ENCODE measurements around the gene HOXD9. TPM values are rescaled to one million over a fixed set of nuclear protein-coding genes. Genes with fewer than 3 reads are reported as not detected.

HOXD9 gene
- total and polyA plus RNA-seq, 2 donors (not counting 3 experiments of a cell fraction or from before 2014, with no cell fraction given), result 1.9 to 3.5 TPM

GRCh38 chr2:176105730-176106580 lies 16.6 kb upstream of the HOXD9 start:
- BruUV-seq (replicated peaks), result no TSS peak
- FAIRE-seq, result no peak
- dilution Hi-C loops (cut with MboI; ENCODE audit: extremely low pct_ligation_motif_present, low sequenced_read_pairs), result no loop called here
- no peaks in the 10 kb centered on the region for H3K36me3 ChIP-seq (ENCODE audit: control insufficient read depth in 2 of 2, extremely low read depth in 1 of 2, insufficient read depth in 2 of 2, low read length in 2 of 2)
- no peak for TF ChIP-seq POLR2AphosphoS5 (IDR thresholded peaks at IDR 0.05; ENCODE audit: insufficient read depth, low read depth, low read length)
- peak; percentile 52 for TF ChIP-seq EZH2 (IDR thresholded peaks at IDR 0.05; ENCODE audit: borderline replicate concordance, low read depth, low read length, severe bottlenecking)
- no peaks in the 10 kb centered on the region for H3K9me3 ChIP-seq (replicated peaks; ENCODE audit: control insufficient read depth, insufficient read depth, low read length)
- intact Hi-C loops (cut with micrococcal nuclease), result no loop called here
- no peak overlapping the region for H3K9ac ChIP-seq (replicated peaks; ENCODE audit: extremely low read depth, insufficient read depth, low read length)
- H3K27ac ChIP-seq (ENCODE audit: insufficient read depth, low read depth, low read length), result no peak overlapping the region
- no peak for DNase-seq (ENCODE audit: low read depth, low spot score)
- H3K4me2 ChIP-seq (ENCODE audit: insufficient read depth, low read length), result no peak overlapping the region
- H2AFZ ChIP-seq (ENCODE audit: low read depth, low read length), result no peak overlapping the region
- H3K79me2 ChIP-seq (ENCODE audit: control insufficient read depth, insufficient read depth, low read length), result no peaks in the 10 kb centered on the region
- H4K20me1 ChIP-seq (replicated peaks; ENCODE audit: control insufficient read depth, extremely low read depth, insufficient read depth, low read length), result no peaks in the 10 kb centered on the region
- no peaks in the 10 kb centered on the region for H3K4me1 ChIP-seq (ENCODE audit: control insufficient read depth, extremely low read depth, insufficient read depth, low read length)
- POLR2A ChIA-PET, result no interaction called here
- CTCF ChIA-PET, result interaction anchor here (1.9 kb wide), 1 partner anchor 8 kb away, joined by 7 read pairs; no protein-coding TSS in a partner anchor
- H3K27me3 ChIP-seq (ENCODE audit: control insufficient read depth in 2 of 2, insufficient read depth in 2 of 2, low read length in 2 of 2), result peaks cover 83 to 96% of the 10 kb centered on the region in 2 experiments
- H3K4me3 ChIP-seq (replicated peaks in 1 of 3; ENCODE audit: insufficient read depth in 1 of 3, low read depth in 1 of 3, low read length in 3 of 3), result no peak overlapping the region
- no peaks in the 10 kb centered on the region for H3K9me1 ChIP-seq (replicated peaks; ENCODE audit: control insufficient read depth, extremely low read depth, insufficient read depth, low read length)

GRCh38 chr2:176106581-176107539 lies 15.7 kb upstream of the HOXD9 start, which contains the start of gene HOXD11:
TSS of gene HOXD11 (plus strand) at chr2:176107280. CDS start at chr2:176107356, 76 bp downstream.
- intact Hi-C loops (cut with micrococcal nuclease), result no loop called here
- BruUV-seq (replicated peaks), result no TSS peak

More at GRCh38 chr2:176106581-176107539, 15.7 kb upstream of the HOXD9 start, which contains the start of gene HOXD11:
- no peaks in the 10 kb centered on the region for H3K9me1 ChIP-seq (replicated peaks; ENCODE audit: control insufficient read depth, extremely low read depth, insufficient read depth, low read length)
- H3K36me3 ChIP-seq (ENCODE audit: control insufficient read depth in 2 of 2, extremely low read depth in 1 of 2, insufficient read depth in 2 of 2, low read length in 2 of 2), result no peaks in the 10 kb centered on the region
- no peak within 1 kb of the TSS for H3K4me3 ChIP-seq (replicated peaks in 1 of 3; ENCODE audit: insufficient read depth in 1 of 3, low read depth in 1 of 3, low read length in 3 of 3)
- H3K27me3 ChIP-seq (ENCODE audit: control insufficient read depth in 2 of 2, insufficient read depth in 2 of 2, low read length in 2 of 2), result peaks cover 83 to 96% of the 10 kb centered on the region in 2 experiments
- DNase-seq (ENCODE audit: low read depth, low spot score) (peak; percentile 17), FAIRE-seq (no peak)
- no peak within 1 kb of the TSS for H2AFZ ChIP-seq (ENCODE audit: low read depth, low read length)
- no peak within 1 kb of the TSS for H3K9ac ChIP-seq (replicated peaks; ENCODE audit: extremely low read depth, insufficient read depth, low read length)
- ChIA-PET POLR2A (no interaction called here), CTCF (interaction anchor here (1.9 kb wide), 1 partner anchor 9 kb away, joined by 7 read pairs; no protein-coding TSS in a partner anchor)
- H3K79me2 ChIP-seq (ENCODE audit: control insufficient read depth, insufficient read depth, low read length), result no peaks in the 10 kb centered on the region
- no peak within 1 kb of the TSS for H3K27ac ChIP-seq (ENCODE audit: insufficient read depth, low read depth, low read length)
- peak within 1 kb of the TSS; percentile 39 for H3K4me2 ChIP-seq (ENCODE audit: insufficient read depth, low read length)
- H3K9me3 ChIP-seq (replicated peaks; ENCODE audit: control insufficient read depth, insufficient read depth, low read length), result no peaks in the 10 kb centered on the region
- TF ChIP-seq EZH2 (IDR thresholded peaks at IDR 0.05; ENCODE audit: borderline replicate concordance, low read depth, low read length, severe bottlenecking) (peak; percentile 98), JUN (IDR thresholded peaks at IDR 0.05; ENCODE audit: borderline replicate concordance, insufficient read depth, insufficient read length, low read depth) (no peak)
- dilution Hi-C loops (cut with MboI; ENCODE audit: extremely low pct_ligation_motif_present, low sequenced_read_pairs), result no loop called here
- no peaks in the 10 kb centered on the region for H3K4me1 ChIP-seq (ENCODE audit: control insufficient read depth, extremely low read depth, insufficient read depth, low read length)
- no peaks in the 10 kb centered on the region for H4K20me1 ChIP-seq (replicated peaks; ENCODE audit: control insufficient read depth, extremely low read depth, insufficient read depth, low read length)

Measured in endothelial cell of umbilical vein (primary cell).